Lower lobe of right lung (tissue), 2 donors: Measurements from ENCODE around the gene REXO4. TPM values are rescaled to one million over a fixed set of nuclear protein-coding genes. Genes with fewer than 3 reads are reported as not detected.
"Not testable (repeated sequence)": the region's sequence is repeated elsewhere in the genome, so short reads cannot be mapped to it uniquely, and the experiment has no call there.

ENCODE experiments used
- ATAC-seq, 2 donors: fragments of 200-7000 bp; cut with Tn5 transposase; one replicate each; pipeline ENCODE4 v1.9.1; 2020 to 2022; ENCODE audit warnings: mild to moderate bottlenecking in 2 of 2, moderate library complexity in 2 of 2
- DNase-seq: peaks from one replicate; pipeline ENCODE4 v3.0.0-alpha.2; 2020
- H3K27ac ChIP-seq: fragments of 200-600 bp; one replicate; pipeline ENCODE4 v1.8.0; 2022
- H3K27me3 ChIP-seq: fragments of 200-600 bp; one replicate; pipeline ENCODE4 v1.8.0; 2022; ENCODE audit warnings: low read depth
- H3K36me3 ChIP-seq: fragments of 200-600 bp; one replicate; pipeline ENCODE4 v1.8.0; 2022; ENCODE audit warnings: mild to moderate bottlenecking
- H3K4me1 ChIP-seq: fragments of 200-600 bp; one replicate; pipeline ENCODE4 v1.8.0; 2022
- H3K4me3 ChIP-seq: fragments of 200-600 bp; one replicate; pipeline ENCODE4 v1.8.0; 2022; ENCODE audit warnings: mild to moderate bottlenecking
- H3K9me3 ChIP-seq: fragments of 200-600 bp; one replicate; pipeline ENCODE4 v1.8.0; 2022
- intact Hi-C: fragments of 100-400 bp; cut with DNase I; formaldehyde crosslinking; loops from one replicate; pipeline ENCODE4 v1.11.0; 2022
- total RNA-seq: library from RNA; stranded (reverse); fragmentation: NEBNext Ultra II Directional; extraction: Animal tissue kit (Norgen Biotek cat#: 25700); gene quantifications from one replicate; pipeline ENCODE4 v1.2.1, GENCODE V29; 2021
- TF ChIP-seq, protein P1 (sequence below): fragments of 200-600 bp; IDR thresholded peaks from one replicate; pipeline ENCODE4 v1.8.0; 2022; ENCODE audit warnings: antibody characterized with exemption, mild to moderate bottlenecking
- donor health status: DM: no; HTN: yes; CAD: no; lungs with severe emphysema.

REXO4 gene
- total RNA-seq, 1 donor from 2014 or later = 20.9 TPM

GRCh38 chr9:133454325-133454724 lies 36.5 kb upstream of the REXO4 start:
- no peaks in the 10 kb centered on the region for H3K27me3 ChIP-seq
- H3K4me3 ChIP-seq = no peak overlapping the region
- no peaks in the 10 kb centered on the region for H3K36me3 ChIP-seq
- no peaks in the 10 kb centered on the region for H3K9me3 ChIP-seq
- DNase-seq (no peak), ATAC-seq (no peak)
- no peak overlapping the region for H3K27ac ChIP-seq
- intact Hi-C loops = no loop called here
- TF ChIP-seq, protein P1, sequence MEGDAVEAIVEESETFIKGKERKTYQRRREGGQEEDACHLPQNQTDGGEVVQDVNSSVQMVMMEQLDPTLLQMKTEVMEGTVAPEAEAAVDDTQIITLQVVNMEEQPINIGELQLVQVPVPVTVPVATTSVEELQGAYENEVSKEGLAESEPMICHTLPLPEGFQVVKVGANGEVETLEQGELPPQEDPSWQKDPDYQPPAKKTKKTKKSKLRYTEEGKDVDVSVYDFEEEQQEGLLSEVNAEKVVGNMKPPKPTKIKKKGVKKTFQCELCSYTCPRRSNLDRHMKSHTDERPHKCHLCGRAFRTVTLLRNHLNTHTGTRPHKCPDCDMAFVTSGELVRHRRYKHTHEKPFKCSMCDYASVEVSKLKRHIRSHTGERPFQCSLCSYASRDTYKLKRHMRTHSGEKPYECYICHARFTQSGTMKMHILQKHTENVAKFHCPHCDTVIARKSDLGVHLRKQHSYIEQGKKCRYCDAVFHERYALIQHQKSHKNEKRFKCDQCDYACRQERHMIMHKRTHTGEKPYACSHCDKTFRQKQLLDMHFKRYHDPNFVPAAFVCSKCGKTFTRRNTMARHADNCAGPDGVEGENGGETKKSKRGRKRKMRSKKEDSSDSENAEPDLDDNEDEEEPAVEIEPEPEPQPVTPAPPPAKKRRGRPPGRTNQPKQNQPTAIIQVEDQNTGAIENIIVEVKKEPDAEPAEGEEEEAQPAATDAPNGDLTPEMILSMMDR = no peak
- H3K4me1 ChIP-seq = peaks cover 7% of the 10 kb centered on the region

DNA sequence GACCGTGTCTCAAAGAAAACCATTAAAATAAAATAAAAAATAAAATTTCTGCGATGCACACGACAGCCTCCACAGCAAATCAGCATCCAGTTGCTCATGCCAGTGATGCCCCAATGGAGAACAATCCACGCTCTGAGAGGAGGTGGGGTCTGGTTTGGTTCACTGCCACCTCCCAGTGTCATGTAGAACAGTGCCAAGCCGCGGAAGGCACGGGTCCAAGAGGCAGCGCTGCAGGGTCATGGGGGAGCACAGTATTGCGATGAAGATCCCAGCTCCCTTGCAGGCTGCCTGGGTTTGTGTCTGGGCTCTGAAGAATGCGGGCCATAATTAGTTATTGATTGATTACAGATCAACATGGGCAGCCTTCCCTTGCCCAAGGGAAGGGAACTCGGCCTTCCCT lies 35.8 kb upstream of the REXO4 start:
- Histone ChIP-seq H3K4me1 (peaks cover under 1% of the 10 kb centered on the region), H3K27ac (no peak overlapping the region), H3K27me3 (no peaks in the 10 kb centered on the region), H3K36me3 (no peaks in the 10 kb centered on the region), H3K4me3 (no peak overlapping the region), H3K9me3 (no peaks in the 10 kb centered on the region)
- intact Hi-C loops = no loop called here
- ATAC-seq (no peak), DNase-seq (no peak)
- TF ChIP-seq, protein P1 = no peak

DNA sequence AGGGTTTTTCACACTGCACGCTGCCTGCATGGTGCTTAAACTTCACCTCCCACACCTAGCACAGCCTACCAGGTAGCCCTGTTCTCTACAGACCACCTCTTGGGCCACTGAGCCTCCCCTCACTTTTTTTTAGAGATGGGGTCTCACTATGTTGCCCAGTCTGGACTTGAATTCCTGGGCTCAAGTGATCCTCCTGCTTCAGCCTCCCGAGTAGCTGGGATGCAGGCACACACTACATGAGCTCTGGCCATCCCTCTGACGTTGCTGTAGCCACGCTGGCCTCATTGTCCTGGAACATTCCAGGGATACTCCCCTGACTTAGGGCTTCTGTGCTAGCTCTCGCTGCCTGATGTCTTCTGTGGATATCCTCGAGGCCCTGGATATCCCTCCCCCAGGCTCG lies 34.8 kb upstream of the REXO4 start:
- DNase-seq (no peak), ATAC-seq (no peak)
- Histone ChIP-seq H3K9me3 (no peaks in the 10 kb centered on the region), H3K36me3 (no peaks in the 10 kb centered on the region), H3K27ac (no peak overlapping the region), H3K4me1 (no peaks in the 10 kb centered on the region), H3K4me3 (no peak overlapping the region), H3K27me3 (no peaks in the 10 kb centered on the region)
- intact Hi-C loops = no loop called here
- TF ChIP-seq, protein P1 = no peak

DNA sequence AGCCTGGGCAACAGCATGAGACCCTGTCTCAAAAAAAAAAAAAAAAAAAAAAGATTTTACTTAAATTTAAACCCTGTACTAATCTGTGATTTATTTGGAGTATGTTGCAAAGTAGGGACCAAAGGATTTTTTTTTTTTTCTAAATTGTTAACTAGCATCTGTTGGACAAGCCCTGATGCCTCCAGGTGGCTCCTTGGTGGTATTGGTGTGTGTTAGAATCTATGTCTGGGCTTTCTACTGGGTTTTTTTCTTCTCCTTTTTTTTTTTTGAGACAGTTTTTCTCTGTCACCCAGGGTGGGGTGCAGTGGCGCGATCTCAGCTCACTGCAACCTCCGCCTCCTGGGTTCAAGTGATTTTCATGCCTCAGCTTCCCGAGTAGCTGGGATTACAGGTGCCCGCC lies 34.1 kb upstream of the REXO4 start:
- ATAC-seq, H3K36me3 ChIP-seq, H3K27me3 ChIP-seq, H3K27ac ChIP-seq, DNase-seq, intact Hi-C loops, H3K4me3 ChIP-seq, H3K9me3 ChIP-seq, H3K4me1 ChIP-seq: not testable (repeated sequence)

- Histone ChIP-seq H3K4me1 (no peaks in the 10 kb centered on the region), H3K36me3 (no peaks in the 10 kb centered on the region), H3K27ac (no peak overlapping the region), H3K27me3 (no peaks in the 10 kb centered on the region), H3K4me3 (no peak overlapping the region), H3K9me3 (no peaks in the 10 kb centered on the region)
- ATAC-seq (peak; percentile 68 to 83), DNase-seq (no peak)
- TF ChIP-seq, protein P1 = no peak
- intact Hi-C loops = no loop called here
These were observed 31.9 kb upstream of the REXO4 start for GRCh38 chr9:133449760-133450159.

DNA sequence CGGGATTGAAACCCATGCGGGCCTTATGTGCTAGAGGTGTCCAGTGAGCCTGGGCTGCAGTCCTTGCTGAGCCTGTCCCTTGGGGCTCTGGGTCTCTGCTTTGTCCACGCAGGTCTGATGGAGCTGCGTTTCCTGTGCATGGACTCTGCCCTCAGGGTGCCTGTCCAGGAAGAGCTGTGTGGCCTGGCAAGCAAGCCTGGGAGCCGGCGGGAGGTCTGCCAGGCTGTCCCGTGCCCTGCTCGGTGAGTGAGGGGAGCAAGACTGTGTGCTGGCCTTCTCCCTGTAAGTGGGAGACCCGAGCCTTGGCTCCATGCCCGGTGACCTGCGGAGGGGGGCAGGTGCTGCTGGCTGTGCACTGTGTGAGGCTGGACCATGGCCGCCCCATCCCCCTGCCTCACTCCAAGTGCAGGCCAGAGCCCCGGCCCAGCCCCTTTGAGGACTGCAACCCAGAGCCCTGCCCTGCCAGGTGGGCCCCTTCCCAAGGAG lies 30.7 kb upstream of the REXO4 start:
- ATAC-seq (no peak), DNase-seq (no peak)
- no peaks in the 10 kb centered on the region for H3K27me3 ChIP-seq
- H3K27ac ChIP-seq = no peak overlapping the region
- H3K4me3 ChIP-seq = no peak overlapping the region
- H3K36me3 ChIP-seq = no peaks in the 10 kb centered on the region
- no peaks in the 10 kb centered on the region for H3K9me3 ChIP-seq
- H3K4me1 ChIP-seq = no peaks in the 10 kb centered on the region
- TF ChIP-seq, protein P1 = no peak
- intact Hi-C loops = no loop called here
